ENCODE data around the gene SCN4A.

The SCN4A gene

GRCh38 chr17:64001763-64002529, 29.2 kb upstream of the SCN4A start:
- no peak for DNase-seq

- no peak for DNase-seq
Observed at GRCh38 chr17:64001091-64001579, 28.4 kb upstream of the SCN4A start.

GRCh38 chr17:63999680-64000531, 27.2 kb upstream of the SCN4A start:
- DNase-seq = no peak

GRCh38 chr17:63998721-63999679, 26.3 kb upstream of the SCN4A start:
- DNase-seq = no peak

GRCh38 chr17:63998050-63998720, 25.5 kb upstream of the SCN4A start, which contains the start of gene PRR29:
PRR29 (plus strand) TSS chr17:63998351; CDS start chr17:63998365, 14 bp downstream.
- DNase-seq = peak; percentile 92

GRCh38 chr17:63997341-63998048, 24.8 kb upstream of the SCN4A start:
- DNase-seq = no peak

GRCh38 chr17:63996430-63997182, 23.9 kb upstream of the SCN4A start:
- no peak for DNase-seq

- DNase-seq = no peak
Observed at GRCh38 chr17:63995626-63996025, 22.9 kb upstream of the SCN4A start.

GRCh38 chr17:63993368-63993985, 20.8 kb upstream of the SCN4A start:
- no peak for DNase-seq

- no peak for DNase-seq
Observed at GRCh38 chr17:63991611-63992010, 18.9 kb upstream of the SCN4A start.

- no peak for DNase-seq
Observed at GRCh38 chr17:63989622-63990345, 17.1 kb upstream of the SCN4A start.

GRCh38 chr17:63988741-63989621, 16.3 kb upstream of the SCN4A start:
- DNase-seq = peak; percentile 66

- DNase-seq = no peak
Observed at GRCh38 chr17:63988127-63988478, 15.4 kb upstream of the SCN4A start.

- DNase-seq = no peak
Observed at GRCh38 chr17:63987221-63988126, 14.8 kb upstream of the SCN4A start.

- DNase-seq = no peak
Observed at GRCh38 chr17:63986821-63987220, 14.1 kb upstream of the SCN4A start.

- no peak for DNase-seq
Observed at GRCh38 chr17:63985387-63986140, 12.8 kb upstream of the SCN4A start.

Data from eye (tissue), 1 donor.